GM20000 (cell line): ENCODE data around the gene NEU4.

Experiments used
- DNase-seq: peaks from one replicate; pipeline ENCODE4 v3.0.0; 2012; ENCODE audit warnings: low spot score
- TF ChIP-seq, protein P1 (sequence below): IDR thresholded peaks from 2 replicates; pipeline ENCODE4 v1.5.1; 2012; ENCODE audit warnings: mild to moderate bottlenecking, control low read depth; ENCODE audit errors: extremely low read depth, missing control alignments

NEU4 gene

DNA sequence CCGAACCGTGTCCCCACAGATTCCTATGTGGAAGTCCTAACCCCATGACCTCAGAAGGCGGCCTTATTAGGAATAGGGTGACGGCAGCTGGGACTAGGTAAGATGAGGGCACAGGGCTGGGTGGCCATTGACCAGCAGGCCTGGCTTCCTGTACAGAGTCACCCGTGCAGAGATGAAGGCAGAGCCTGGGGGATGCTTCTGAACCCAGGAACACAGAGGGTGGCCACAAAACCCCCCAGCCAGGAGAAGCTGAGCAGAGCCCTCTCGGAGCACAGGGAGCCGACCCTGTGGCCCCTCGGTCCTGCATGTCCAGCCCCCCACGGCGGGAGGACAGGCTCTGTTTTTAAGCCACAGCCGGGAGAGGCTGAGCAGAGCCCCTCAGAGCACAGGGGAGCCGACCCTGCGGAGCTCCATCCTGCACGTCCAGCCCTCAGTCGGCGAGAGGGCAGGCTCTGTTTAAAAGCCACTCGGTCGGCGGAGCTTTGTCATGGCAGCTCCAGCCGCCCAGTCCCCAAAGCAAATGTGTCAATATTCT lies 47.0 kb downstream of the NEU4 start:
- DNase-seq, result no peak
- TF ChIP-seq, protein P1, sequence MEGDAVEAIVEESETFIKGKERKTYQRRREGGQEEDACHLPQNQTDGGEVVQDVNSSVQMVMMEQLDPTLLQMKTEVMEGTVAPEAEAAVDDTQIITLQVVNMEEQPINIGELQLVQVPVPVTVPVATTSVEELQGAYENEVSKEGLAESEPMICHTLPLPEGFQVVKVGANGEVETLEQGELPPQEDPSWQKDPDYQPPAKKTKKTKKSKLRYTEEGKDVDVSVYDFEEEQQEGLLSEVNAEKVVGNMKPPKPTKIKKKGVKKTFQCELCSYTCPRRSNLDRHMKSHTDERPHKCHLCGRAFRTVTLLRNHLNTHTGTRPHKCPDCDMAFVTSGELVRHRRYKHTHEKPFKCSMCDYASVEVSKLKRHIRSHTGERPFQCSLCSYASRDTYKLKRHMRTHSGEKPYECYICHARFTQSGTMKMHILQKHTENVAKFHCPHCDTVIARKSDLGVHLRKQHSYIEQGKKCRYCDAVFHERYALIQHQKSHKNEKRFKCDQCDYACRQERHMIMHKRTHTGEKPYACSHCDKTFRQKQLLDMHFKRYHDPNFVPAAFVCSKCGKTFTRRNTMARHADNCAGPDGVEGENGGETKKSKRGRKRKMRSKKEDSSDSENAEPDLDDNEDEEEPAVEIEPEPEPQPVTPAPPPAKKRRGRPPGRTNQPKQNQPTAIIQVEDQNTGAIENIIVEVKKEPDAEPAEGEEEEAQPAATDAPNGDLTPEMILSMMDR, result no peak

DNA sequence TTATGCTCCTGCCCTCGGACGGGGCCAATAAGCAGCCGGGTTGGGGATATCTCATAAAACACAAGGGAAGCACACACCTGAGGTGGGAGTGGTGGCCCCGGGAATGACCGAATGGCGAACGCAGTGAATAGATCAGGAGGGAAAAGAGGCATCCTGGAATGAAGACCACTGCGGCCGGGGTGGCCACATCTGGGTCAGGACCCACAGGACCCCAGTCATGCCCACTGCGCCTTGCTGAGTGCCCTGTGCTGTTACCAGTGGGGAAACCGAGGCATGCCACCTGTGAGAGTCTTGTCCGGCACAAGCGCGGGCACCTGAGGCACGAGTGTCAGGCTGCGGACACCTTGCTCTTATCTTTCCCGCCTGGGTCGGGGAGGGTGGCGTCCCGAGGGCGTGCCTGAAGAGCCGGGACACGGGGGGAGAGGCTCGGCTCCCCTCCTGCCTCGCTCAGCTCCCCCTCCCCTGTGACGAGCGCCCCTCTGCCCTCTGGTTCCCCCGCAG lies 48.1 kb downstream of the NEU4 start:
- TF ChIP-seq, protein P1, result no peak

DNA sequence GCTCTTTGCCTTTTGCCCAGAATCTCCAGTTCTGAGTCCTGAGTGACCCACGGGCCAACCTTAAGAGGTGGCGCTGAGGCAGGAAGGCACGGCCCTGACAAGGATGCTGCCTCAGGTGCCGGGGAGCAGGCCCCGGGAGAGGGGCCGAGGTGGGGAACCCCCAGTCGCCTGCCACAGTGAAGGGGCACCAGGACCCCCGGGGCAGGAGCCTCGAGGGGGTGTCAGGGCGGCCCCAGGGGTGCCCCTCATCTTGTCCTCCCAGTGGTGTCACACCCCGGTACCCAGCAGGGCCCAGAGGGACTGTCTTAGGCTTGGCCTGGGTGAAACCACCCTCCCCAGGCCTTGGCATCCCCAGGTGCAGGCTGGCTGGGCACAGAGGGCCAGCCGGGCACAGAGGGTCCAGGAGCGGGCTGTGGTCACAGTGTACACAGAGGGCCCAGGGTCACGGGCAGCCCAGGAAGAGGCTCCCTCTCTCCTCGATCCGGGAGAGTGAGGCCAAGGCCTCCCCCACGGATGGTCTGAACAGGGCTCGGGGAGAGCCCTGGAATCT lies 48.7 kb downstream of the NEU4 start:
- TF ChIP-seq, protein P1, result no peak
- peak; percentile 27 for DNase-seq

More for the DNA sequence above, 48.1 kb downstream of the NEU4 start:
- no peak for DNase-seq

DNA sequence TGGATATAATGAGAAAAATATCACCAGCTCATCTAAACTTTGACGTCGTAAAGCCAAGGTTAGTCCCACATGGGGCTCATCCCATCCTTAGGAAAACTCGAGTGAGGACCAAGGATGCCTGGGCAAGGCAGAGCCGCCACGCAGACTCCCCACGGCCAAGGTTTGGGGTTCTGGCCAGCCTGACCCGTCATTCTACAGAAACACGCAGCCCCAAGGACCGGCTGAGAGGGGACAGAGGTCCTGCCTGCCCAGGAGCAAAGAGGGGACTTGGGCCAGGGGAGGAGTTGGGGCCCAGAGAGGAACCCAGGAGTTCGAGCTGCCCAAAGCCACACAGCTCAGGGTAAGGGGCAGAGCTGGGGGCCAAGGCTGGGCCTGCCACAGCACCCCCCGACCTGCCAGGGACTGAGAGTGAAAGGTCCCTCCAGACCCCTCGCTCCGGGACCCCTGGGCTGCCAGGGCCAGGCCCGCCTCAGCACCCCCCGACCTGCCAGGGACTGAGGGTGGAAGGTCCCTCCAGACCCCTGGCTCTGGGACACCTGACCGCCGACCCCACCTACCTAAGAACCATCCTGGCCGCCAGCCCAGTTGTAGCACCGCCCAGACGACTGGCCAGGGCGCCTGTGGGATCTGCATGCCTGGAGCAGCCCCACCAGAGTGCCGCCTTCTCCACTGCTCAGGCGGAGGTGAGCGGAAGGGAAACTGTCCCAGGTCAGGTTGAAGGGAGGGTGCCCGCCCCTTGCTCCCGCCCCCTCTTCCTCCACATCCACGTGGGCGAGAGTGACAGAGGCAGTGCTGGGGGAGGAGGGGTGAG lies 49.4 kb downstream of the NEU4 start, which contains the start of gene PDCD1:
TSS of gene PDCD1 (minus strand) at position 689 of the 811 bp plus-strand sequence. CDS start at position 633, 56 bp downstream.
- TF ChIP-seq, protein P1, result no peak
- DNase-seq, result peak; percentile 89

DNA sequence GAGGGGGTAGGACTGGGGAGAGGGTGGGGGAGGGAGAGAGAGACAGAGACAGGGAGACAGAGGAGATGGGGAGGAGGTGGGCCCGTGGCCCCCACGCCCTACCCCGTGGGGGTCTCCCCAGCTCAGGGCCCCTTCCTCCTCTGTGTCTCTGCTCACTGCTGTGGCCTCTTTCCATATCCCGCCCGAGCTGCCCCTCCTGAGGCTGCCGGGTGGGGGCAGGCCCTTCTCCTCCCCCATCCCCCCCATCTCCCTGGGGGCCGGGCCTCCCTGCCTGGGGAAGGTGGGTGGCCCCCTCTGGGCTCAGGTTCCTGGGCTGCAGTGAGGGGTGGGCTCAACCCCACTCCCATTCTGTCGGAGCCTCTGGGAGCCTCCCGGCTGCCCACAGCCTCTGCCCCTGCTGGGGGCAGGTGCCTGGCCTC lies 50.0 kb downstream of the NEU4 start:
- TF ChIP-seq, protein P1, result no peak
- peak; percentile 66 for DNase-seq

DNA sequence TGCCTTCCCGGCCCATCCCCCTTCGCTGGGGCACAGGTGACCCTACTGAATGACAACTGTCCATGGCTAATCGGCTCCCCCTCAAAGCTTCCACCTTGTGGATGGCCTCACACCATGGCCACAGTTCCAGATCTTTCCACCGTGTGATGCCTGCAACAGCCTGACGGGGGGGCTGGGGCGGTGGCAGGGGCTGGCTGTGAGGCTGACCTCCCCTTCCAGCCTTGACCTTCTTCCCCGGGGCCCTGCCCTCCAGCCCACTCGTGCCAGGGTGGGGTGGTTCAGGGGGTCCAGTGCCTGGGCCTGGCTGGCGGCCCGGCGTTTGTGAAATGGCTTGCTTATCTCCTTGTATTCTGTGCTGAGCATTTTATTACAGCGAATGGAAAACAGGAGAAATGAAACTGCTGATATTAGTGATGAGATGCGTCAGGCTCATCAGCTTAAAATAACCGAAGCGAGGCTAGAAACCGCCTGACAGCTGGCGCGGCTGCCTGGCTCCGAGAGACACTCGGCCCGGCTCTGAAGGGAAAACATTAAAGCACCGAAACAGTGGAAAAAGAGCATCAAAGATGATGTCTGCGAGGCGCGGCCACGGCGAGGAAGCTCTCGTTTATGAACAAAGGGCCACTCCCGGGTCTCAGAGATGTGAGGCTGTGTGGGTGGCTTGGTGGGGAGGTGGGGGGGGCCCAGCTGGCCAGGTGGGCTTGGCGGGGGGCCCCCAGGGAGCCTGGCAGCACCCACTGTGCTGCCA lies 50.6 kb downstream of the NEU4 start:
- peak; percentile 88 for DNase-seq
- TF ChIP-seq, protein P1, result peak; percentile 24
